Stimulated activated CD8-positive, alpha-beta memory T cell treated with anti-CD3 and anti-CD28 coated beads, Interleukin-15, amount 100 ng/mL, for 4 hours (primary cell): ENCODE measurements around the gene SRI.

ENCODE experiments used
- DNase-seq, 2 donors: peaks; one replicate each; pipeline ENCODE4 v3.0.0-alpha.2; 2020; ENCODE audit warnings: low read depth in 2 of 2

SRI gene

GRCh38 chr7:88226201-88226600 lies 6.4 kb upstream of the SRI start:
- DNase-seq: no peak

- DNase-seq: no peak
Observed at GRCh38 chr7:88224601-88225275, 4.9 kb upstream of the SRI start.

GRCh38 chr7:88223265-88223664 lies 3.4 kb upstream of the SRI start:
- DNase-seq: no peak

GRCh38 chr7:88218836-88219605 lies 817 bp downstream of the SRI start:
- peak in 1 of 2 donors; percentile 4 for DNase-seq

- no peak for DNase-seq
Observed at GRCh38 chr7:88218429-88218745, 1.5 kb downstream of the SRI start.

GRCh38 chr7:88217675-88218428 lies 2.0 kb downstream of the SRI start:
- DNase-seq: no peak

- DNase-seq: no peak
Observed at GRCh38 chr7:88216276-88216675, 3.6 kb downstream of the SRI start.

GRCh38 chr7:88215295-88215694 lies 4.5 kb downstream of the SRI start:
- DNase-seq: no peak

- no peak for DNase-seq
Observed at GRCh38 chr7:88214456-88214855, 5.4 kb downstream of the SRI start.

- no peak for DNase-seq
Observed at GRCh38 chr7:88212918-88213317, 6.9 kb downstream of the SRI start.

- no peak for DNase-seq
Observed at GRCh38 chr7:88208521-88208920, 11.3 kb downstream of the SRI start.

GRCh38 chr7:88206254-88206653 lies 13.6 kb downstream of the SRI start:
- DNase-seq: no peak

- no peak for DNase-seq
Observed at GRCh38 chr7:88205179-88205578, 14.7 kb downstream of the SRI start.

- DNase-seq: no peak
Observed at GRCh38 chr7:88204525-88205110, 15.2 kb downstream of the SRI start.

GRCh38 chr7:88203401-88203800 lies 16.4 kb downstream of the SRI start:
- no peak for DNase-seq

- DNase-seq: no peak
Observed at GRCh38 chr7:88202799-88203198, 17.0 kb downstream of the SRI start.

GRCh38 chr7:88202278-88202677 lies 17.6 kb downstream of the SRI start:
- no peak for DNase-seq

GRCh38 chr7:88201305-88201704 lies 18.5 kb downstream of the SRI start:
- no peak for DNase-seq

GRCh38 chr7:88200789-88201188 lies 19.0 kb downstream of the SRI start:
- no peak for DNase-seq

GRCh38 chr7:88200261-88200660 lies 19.6 kb downstream of the SRI start:
- no peak for DNase-seq

- DNase-seq: no peak
Observed at GRCh38 chr7:88191911-88192310, 27.9 kb downstream of the SRI start.

- no peak for DNase-seq
Observed at GRCh38 chr7:88185650-88186049, 34.2 kb downstream of the SRI start.
